ENCODE measurements around the gene KMT2E.

Gene KMT2E

DNA sequence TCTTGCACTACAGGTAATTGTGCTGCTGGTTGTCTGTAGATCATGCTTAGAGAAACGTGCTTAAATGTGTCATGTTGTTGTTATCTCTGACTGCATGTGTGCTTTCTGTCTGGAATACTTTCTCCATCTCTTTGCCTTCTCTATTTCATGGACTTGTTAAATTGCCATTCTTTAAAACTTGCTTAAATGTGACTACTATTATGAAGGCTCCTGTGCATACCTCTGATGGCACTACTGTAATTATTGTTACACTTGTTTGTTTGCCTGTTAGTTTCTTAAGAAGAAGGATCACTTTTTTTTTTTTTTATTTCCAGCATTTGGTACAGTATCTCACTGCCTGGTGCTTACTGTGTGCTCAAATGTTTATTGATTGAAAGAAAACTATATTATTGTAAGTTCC, 41.6 kb downstream of the KMT2E start:
- TF ChIP-seq, protein P1, sequence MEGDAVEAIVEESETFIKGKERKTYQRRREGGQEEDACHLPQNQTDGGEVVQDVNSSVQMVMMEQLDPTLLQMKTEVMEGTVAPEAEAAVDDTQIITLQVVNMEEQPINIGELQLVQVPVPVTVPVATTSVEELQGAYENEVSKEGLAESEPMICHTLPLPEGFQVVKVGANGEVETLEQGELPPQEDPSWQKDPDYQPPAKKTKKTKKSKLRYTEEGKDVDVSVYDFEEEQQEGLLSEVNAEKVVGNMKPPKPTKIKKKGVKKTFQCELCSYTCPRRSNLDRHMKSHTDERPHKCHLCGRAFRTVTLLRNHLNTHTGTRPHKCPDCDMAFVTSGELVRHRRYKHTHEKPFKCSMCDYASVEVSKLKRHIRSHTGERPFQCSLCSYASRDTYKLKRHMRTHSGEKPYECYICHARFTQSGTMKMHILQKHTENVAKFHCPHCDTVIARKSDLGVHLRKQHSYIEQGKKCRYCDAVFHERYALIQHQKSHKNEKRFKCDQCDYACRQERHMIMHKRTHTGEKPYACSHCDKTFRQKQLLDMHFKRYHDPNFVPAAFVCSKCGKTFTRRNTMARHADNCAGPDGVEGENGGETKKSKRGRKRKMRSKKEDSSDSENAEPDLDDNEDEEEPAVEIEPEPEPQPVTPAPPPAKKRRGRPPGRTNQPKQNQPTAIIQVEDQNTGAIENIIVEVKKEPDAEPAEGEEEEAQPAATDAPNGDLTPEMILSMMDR (IDR thresholded peaks at IDR 0.05) = no peak
- H3K9me3 ChIP-seq = no peaks in the 10 kb centered on the region
- H3K36me3 ChIP-seq = peaks cover 0 to 6% (median 0%) of the 10 kb centered on the region in 3 donors
- no peaks in the 10 kb centered on the region for H3K27me3 ChIP-seq
- peak overlapping the region in 1 of 2 donors; percentile 5 for H3K27ac ChIP-seq
- intact Hi-C loops (cut with DNase I; ENCODE audit: low total_unique reads) = no loop called here
- no peak overlapping the region for H3K4me3 ChIP-seq
- no peak for DNase-seq
- peaks cover 0 to 87% (median 29%) of the 10 kb centered on the region in 4 donors for H3K4me1 ChIP-seq

DNA sequence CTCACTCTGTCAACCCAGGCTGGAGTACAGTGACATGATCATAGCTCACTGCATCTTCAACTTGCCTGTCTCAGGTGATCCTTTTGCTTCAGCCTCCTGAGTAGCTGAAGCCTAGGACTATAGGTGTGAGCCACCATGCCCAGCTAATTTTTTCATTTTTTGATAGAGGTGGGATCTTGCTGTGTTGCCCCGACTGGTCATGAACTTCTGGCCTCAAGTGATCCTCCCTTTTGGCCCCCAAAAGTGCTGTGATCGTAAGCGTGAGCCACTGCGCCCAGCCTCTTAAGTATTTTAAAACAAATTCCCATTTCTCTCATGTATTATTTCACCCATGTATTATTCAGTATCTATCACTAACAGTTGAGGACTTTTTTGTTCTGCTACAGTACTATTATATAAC, 43.5 kb downstream of the KMT2E start:
- Histone ChIP-seq H3K4me3 (no peak overlapping the region), H3K27ac (no peak overlapping the region), H3K36me3 (peaks cover 0 to 6% (median 0%) of the 10 kb centered on the region in 3 donors), H3K9me3 (no peaks in the 10 kb centered on the region), H3K4me1 (peaks cover 0 to 90% (median 30%) of the 10 kb centered on the region in 4 donors), H3K27me3 (no peaks in the 10 kb centered on the region)
- DNase-seq = no peak
- intact Hi-C loops (cut with DNase I; ENCODE audit: low total_unique reads) = no loop called here
- TF ChIP-seq, protein P1 (IDR thresholded peaks at IDR 0.05) = no peak

DNA sequence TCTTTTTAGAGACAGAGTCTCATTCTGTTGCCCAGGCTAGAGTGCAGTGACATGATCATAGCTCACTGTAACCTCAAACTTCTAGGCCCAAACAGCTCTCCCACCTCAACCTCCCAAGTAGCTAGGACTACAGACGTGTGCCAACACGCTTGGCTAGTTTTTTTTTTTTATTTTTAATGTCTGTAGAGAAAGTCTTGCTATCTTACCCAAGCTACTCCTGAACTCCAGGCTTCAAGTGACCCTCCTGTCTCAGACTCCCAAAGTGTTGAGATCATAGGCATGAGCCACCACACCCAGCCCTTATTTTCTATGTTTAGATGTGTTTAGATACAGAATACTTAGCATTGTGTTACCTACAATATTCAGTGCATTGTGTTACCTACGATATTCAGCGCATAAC, 46.4 kb downstream of the KMT2E start:
- intact Hi-C loops (cut with DNase I; ENCODE audit: low total_unique reads) = no loop called here
- Histone ChIP-seq H3K36me3 (peaks cover 5 to 13% (median 6%) of the 10 kb centered on the region in 3 donors), H3K27ac (no peak overlapping the region), H3K4me3 (no peak overlapping the region), H3K9me3 (no peaks in the 10 kb centered on the region), H3K27me3 (no peaks in the 10 kb centered on the region), H3K4me1 (peaks cover 0 to 82% (median 25%) of the 10 kb centered on the region in 4 donors)
- TF ChIP-seq, protein P1 (IDR thresholded peaks at IDR 0.05) = no peak
- DNase-seq = no peak

DNA sequence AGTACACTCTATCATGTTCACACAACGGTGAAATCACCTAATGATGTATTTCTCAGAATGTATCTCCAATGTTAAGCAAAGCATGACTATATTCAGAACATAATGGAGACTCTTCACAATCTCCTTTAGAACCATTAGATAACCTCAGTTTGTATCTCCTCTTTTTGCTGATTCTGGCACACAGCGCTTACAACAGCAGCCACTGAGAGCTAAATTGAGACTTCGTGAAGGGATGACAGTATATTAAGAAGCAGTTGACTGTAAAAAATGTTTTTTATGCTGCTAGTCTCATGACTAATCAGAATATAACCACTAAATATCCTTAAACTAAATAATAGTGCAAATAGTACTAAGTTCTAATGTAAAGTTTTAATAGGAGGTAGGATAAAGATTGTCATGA, 46.9 kb downstream of the KMT2E start:
- no peak overlapping the region for H3K4me3 ChIP-seq
- H3K27ac ChIP-seq = peak overlapping the region in 1 of 2 donors; percentile 6
- H3K9me3 ChIP-seq = no peaks in the 10 kb centered on the region
- TF ChIP-seq, protein P1 (IDR thresholded peaks at IDR 0.05) = no peak
- no peak for DNase-seq
- no peaks in the 10 kb centered on the region for H3K27me3 ChIP-seq
- H3K36me3 ChIP-seq = peaks cover 6 to 18% (median 9%) of the 10 kb centered on the region in 3 donors
- peaks cover 0 to 82% (median 23%) of the 10 kb centered on the region in 4 donors for H3K4me1 ChIP-seq
- intact Hi-C loops (cut with DNase I; ENCODE audit: low total_unique reads) = no loop called here

DNA sequence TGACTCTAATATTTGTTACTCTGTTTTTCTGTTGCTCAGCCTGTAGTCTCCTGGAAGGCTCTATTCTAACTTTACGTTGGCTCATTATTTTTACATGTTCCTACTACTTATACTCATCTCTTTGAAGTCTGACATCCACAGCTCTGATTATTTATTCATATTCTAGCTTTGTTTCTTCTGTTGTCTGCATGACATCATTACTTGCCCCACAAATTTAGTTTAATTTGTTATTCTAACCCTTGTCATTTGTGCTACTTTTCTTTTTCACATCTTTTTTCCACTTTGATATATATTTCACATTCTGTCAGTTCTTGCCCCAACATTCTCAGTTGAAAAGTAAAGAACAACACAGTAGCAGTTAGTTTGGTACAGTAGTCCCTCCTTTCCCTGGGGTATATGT, 51.1 kb downstream of the KMT2E start:
- no peak overlapping the region for H3K27ac ChIP-seq
- H3K9me3 ChIP-seq = no peaks in the 10 kb centered on the region
- no peak overlapping the region for H3K4me3 ChIP-seq
- H3K36me3 ChIP-seq = peaks cover 27 to 53% (median 40%) of the 10 kb centered on the region in 3 donors
- intact Hi-C loops (cut with DNase I; ENCODE audit: low total_unique reads) = no loop called here
- H3K4me1 ChIP-seq = peaks cover 0 to 48% (median 9%) of the 10 kb centered on the region in 4 donors
- TF ChIP-seq, protein P1 (IDR thresholded peaks at IDR 0.05) = no peak
- no peak for DNase-seq
- H3K27me3 ChIP-seq = no peaks in the 10 kb centered on the region

DNA sequence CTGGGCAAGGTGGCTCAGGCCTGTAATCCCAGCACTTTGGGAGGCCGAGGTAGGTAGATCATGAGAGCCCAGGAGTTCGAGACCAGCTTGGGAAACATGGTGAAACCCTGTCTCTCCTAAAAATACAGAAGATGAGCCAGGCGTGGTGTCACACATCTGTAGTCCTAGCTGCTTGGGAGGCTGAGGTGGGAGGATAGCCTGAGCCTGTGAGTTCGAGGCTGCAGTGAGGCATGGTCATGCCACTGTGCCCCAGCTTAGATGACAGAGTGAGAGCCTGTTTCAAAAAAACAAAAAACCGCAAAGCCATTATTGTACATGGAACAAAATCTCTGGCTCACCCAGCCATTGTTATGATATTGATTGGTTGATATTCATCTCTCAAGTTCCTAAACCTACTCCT, 53.7 kb downstream of the KMT2E start:
- H3K27me3 ChIP-seq = no peaks in the 10 kb centered on the region
- H3K27ac ChIP-seq = no peak overlapping the region
- no peak overlapping the region for H3K4me3 ChIP-seq
- no peaks in the 10 kb centered on the region for H3K9me3 ChIP-seq
- TF ChIP-seq, protein P1 (IDR thresholded peaks at IDR 0.05) = no peak
- intact Hi-C loops (cut with DNase I; ENCODE audit: low total_unique reads) = no loop called here
- peaks cover 38 to 65% (median 55%) of the 10 kb centered on the region in 3 donors for H3K36me3 ChIP-seq
- peaks cover 0 to 29% (median 6%) of the 10 kb centered on the region in 4 donors for H3K4me1 ChIP-seq
- DNase-seq = no peak
